Activated CD8-positive, alpha-beta memory T cell treated with anti-CD3 and anti-CD28 coated beads, Interleukin-2, amount 50 U/mL, for 48 hours (primary cell): ENCODE results near the gene P2RX2.

Experiments
- DNase-seq: peaks from one replicate; pipeline ENCODE4 v3.0.0-alpha.2; 2020

Gene P2RX2

GRCh38 chr12:132621657-132622435 is 3.3 kb downstream of the P2RX2 start:
- no peak for DNase-seq

GRCh38 chr12:132622437-132623071 is 4.0 kb downstream of the P2RX2 start:
- DNase-seq, result no peak

- no peak for DNase-seq
Measured at GRCh38 chr12:132623072-132623869, 4.7 kb downstream of the P2RX2 start.

GRCh38 chr12:132624186-132624855 is 5.7 kb downstream of the P2RX2 start:
- DNase-seq, result no peak

GRCh38 chr12:132624910-132625630 is 6.5 kb downstream of the P2RX2 start:
- DNase-seq, result no peak

GRCh38 chr12:132625731-132626430 is 7.3 kb downstream of the P2RX2 start:
- DNase-seq, result no peak

- no peak for DNase-seq
Measured at GRCh38 chr12:132629330-132629729, 10.8 kb downstream of the P2RX2 start.

GRCh38 chr12:132630672-132631071 is 12.1 kb downstream of the P2RX2 start:
- no peak for DNase-seq

GRCh38 chr12:132631666-132632065 is 13.1 kb downstream of the P2RX2 start:
- DNase-seq, result no peak

GRCh38 chr12:132632521-132633228 is 14.1 kb downstream of the P2RX2 start:
- no peak for DNase-seq

GRCh38 chr12:132633398-132633797 is 14.8 kb downstream of the P2RX2 start:
- DNase-seq, result no peak

GRCh38 chr12:132633901-132634300 is 15.3 kb downstream of the P2RX2 start:
- DNase-seq, result no peak

- DNase-seq, result no peak
Measured at GRCh38 chr12:132634411-132634990, 15.9 kb downstream of the P2RX2 start.

- DNase-seq, result no peak
Measured at GRCh38 chr12:132635076-132635955, 16.7 kb downstream of the P2RX2 start.

- no peak for DNase-seq
Measured at GRCh38 chr12:132637811-132638210, 19.2 kb downstream of the P2RX2 start.

GRCh38 chr12:132638541-132639408 is 20.2 kb downstream of the P2RX2 start:
- no peak for DNase-seq

- no peak for DNase-seq
Measured at GRCh38 chr12:132639956-132640520, 21.5 kb downstream of the P2RX2 start.

- DNase-seq, result no peak
Measured at GRCh38 chr12:132640936-132641335, 22.4 kb downstream of the P2RX2 start.
